ENCODE data around the gene IL1RAPL1.

Gene IL1RAPL1

GRCh38 chrX:29948653-29949052, 1361.4 kb downstream of the IL1RAPL1 start:
- H3K36me3 ChIP-seq (ENCODE audit: insufficient read depth, low read length), result no peaks in the 10 kb centered on the region
- H3K4me3 ChIP-seq (ENCODE audit: low read length), result no peak overlapping the region
- no peaks in the 10 kb centered on the region for H3K27me3 ChIP-seq (ENCODE audit: insufficient read depth, low read length)
- no peaks in the 10 kb centered on the region for H3K4me1 ChIP-seq (ENCODE audit: insufficient read depth, low read length)
- no peak overlapping the region for H2AFZ ChIP-seq (ENCODE audit: low read depth, low read length)
- no peaks in the 10 kb centered on the region for H3K9me3 ChIP-seq (ENCODE audit: low read length)

DNA sequence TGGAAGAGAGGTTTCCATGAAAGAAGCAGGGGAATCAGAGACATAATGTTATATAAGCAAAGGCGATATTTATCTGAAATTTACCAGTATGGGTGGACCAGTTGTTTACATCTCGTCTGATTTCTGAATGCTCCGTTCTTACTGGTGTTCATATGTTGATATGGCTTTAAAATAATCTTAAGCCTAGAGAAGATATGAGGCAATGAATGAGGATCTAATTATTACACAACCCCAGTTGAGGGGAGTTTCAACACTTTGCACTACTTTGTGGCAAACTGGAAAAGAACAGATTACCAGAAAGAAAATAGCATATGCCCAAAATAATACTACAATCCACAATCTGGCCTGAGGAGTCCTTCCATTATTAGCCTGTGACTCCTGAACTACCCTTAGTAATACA, 1364.8 kb downstream of the IL1RAPL1 start:
- Histone ChIP-seq H3K9me3 (ENCODE audit: low read length) (no peaks in the 10 kb centered on the region), H2AFZ (ENCODE audit: low read depth, low read length) (no peak overlapping the region), H3K4me1 (ENCODE audit: insufficient read depth, low read length) (no peaks in the 10 kb centered on the region), H3K4me3 (ENCODE audit: low read length) (no peak overlapping the region), H3K27me3 (ENCODE audit: insufficient read depth, low read length) (no peaks in the 10 kb centered on the region), H3K36me3 (ENCODE audit: insufficient read depth, low read length) (no peaks in the 10 kb centered on the region)

GRCh38 chrX:29962061-29962460, 1374.8 kb downstream of the IL1RAPL1 start:
- H3K4me3 ChIP-seq (ENCODE audit: low read length), result no peak overlapping the region
- no peaks in the 10 kb centered on the region for H3K36me3 ChIP-seq (ENCODE audit: insufficient read depth, low read length)
- no peaks in the 10 kb centered on the region for H3K4me1 ChIP-seq (ENCODE audit: insufficient read depth, low read length)
- H3K9me3 ChIP-seq (ENCODE audit: low read length), result no peaks in the 10 kb centered on the region
- no peak overlapping the region for H2AFZ ChIP-seq (ENCODE audit: low read depth, low read length)
- no peaks in the 10 kb centered on the region for H3K27me3 ChIP-seq (ENCODE audit: insufficient read depth, low read length)

DNA sequence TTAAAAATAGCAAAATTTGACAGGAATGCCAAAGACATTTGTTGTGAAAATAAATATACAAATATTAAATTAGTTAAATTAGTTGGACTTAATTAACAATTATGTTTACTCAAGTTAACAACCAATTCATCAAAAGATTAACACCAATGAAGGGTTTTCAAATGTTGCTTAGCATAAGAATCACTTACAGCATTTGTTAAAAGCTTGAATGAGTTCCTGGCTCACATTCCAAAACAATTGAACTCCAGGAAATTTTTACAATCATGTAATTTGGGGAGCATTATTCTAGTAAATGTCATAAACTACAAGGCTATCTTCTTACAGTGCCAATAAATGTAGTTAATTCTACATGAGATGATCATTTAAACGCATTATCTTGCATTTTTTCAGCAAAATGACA, 1378.4 kb downstream of the IL1RAPL1 start:
- Histone ChIP-seq H3K36me3 (ENCODE audit: insufficient read depth, low read length) (no peaks in the 10 kb centered on the region), H3K9me3 (ENCODE audit: low read length) (no peaks in the 10 kb centered on the region), H3K27me3 (ENCODE audit: insufficient read depth, low read length) (no peaks in the 10 kb centered on the region), H3K4me3 (ENCODE audit: low read length) (no peak overlapping the region), H3K4me1 (ENCODE audit: insufficient read depth, low read length) (no peaks in the 10 kb centered on the region), H2AFZ (ENCODE audit: low read depth, low read length) (no peak overlapping the region)

GRCh38 chrX:29992083-29992482, 1404.8 kb downstream of the IL1RAPL1 start:
- Histone ChIP-seq H3K36me3 (ENCODE audit: insufficient read depth, low read length) (no peaks in the 10 kb centered on the region), H3K9me3 (ENCODE audit: low read length) (no peaks in the 10 kb centered on the region), H2AFZ (ENCODE audit: low read depth, low read length) (no peak overlapping the region), H3K4me1 (ENCODE audit: insufficient read depth, low read length) (no peaks in the 10 kb centered on the region), H3K4me3 (ENCODE audit: low read length) (no peak overlapping the region), H3K27me3 (ENCODE audit: insufficient read depth, low read length) (no peaks in the 10 kb centered on the region)

DNA sequence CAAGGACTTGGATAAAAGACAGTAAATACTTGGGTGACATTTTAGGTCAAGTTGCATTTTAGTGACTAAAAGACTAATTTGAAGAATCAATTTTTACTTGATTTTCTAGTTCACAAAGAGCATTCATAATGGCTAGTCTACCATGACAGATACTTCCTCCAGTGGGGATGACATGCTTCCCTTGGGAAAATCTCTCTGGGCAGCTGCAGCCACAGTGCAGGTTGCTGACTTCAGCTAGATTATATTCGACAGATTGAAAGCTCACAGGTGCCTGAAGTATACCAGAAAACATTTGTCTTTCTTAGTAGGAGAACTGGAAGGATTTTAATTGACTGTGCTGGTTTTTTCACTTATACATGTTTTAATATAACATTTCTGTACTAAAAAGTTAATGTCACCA, 1418.6 kb downstream of the IL1RAPL1 start:
- H2AFZ ChIP-seq (ENCODE audit: low read depth, low read length), result no peak overlapping the region
- H3K36me3 ChIP-seq (ENCODE audit: insufficient read depth, low read length), result no peaks in the 10 kb centered on the region
- no peaks in the 10 kb centered on the region for H3K4me1 ChIP-seq (ENCODE audit: insufficient read depth, low read length)
- no peaks in the 10 kb centered on the region for H3K9me3 ChIP-seq (ENCODE audit: low read length)
- H3K4me3 ChIP-seq (ENCODE audit: low read length), result no peak overlapping the region
- H3K27me3 ChIP-seq (ENCODE audit: insufficient read depth, low read length), result no peaks in the 10 kb centered on the region
